ENCODE results near the gene ARHGEF37.

DNA sequence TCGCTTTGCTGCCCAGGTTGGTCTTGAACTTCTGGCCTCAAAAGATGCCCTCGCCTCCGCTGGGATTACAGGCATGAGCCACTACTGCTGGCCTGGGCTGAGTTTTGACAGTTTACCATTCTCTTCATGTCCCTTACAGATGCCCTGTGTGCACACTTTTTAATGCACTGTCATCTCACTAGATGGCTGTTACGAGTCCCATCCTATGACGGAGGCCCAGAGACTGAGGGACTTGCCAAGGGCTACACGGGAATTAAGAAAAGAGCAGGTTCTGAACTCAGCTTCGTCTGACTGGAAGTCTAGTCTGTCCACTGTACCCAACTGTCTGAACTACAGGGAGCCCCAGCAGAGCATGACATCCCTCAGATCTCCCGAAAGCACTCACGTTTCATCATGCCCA is 63.9 kb downstream of the ARHGEF37 start:
- TF ChIP-seq CTCF (conservative IDR thresholded peaks at IDR 0.05 in 1 of 2, IDR thresholded peaks at IDR 0.05 in 1 of 2; ENCODE audit: low read depth in 1 of 2, low read length in 2 of 2) (no peak), EZH2 (IDR thresholded peaks at IDR 0.05; ENCODE audit: low read length, missing control alignments) (no peak)

Measured in fibroblast of lung (primary cell).